ENCODE results near the gene CDH24. TPM values are rescaled to one million over a fixed set of nuclear protein-coding genes. Genes with fewer than 3 reads are reported as not detected.
A peak's percentile ranks its signal among the peaks of the same experiment; 100 is the strongest.
"Not testable (repeated sequence)": the region's sequence is repeated elsewhere in the genome, so short reads cannot be mapped to it uniquely, and the experiment has no call there.

Gene CDH24
- total RNA-seq, 1 donor from 2014 or later = 3.7 TPM

- no peak for DNase-seq (ENCODE audit: low read depth)
Observed at GRCh38 chr14:23023795-23024152, 33.5 kb downstream of the CDH24 start.

GRCh38 chr14:23023022-23023794 is 34.1 kb downstream of the CDH24 start:
- no peak for DNase-seq (ENCODE audit: low read depth)

- no peak for DNase-seq (ENCODE audit: low read depth)
Observed at GRCh38 chr14:23021889-23022442, 35.4 kb downstream of the CDH24 start.

- DNase-seq (ENCODE audit: low read depth) = no peak
Observed at GRCh38 chr14:23021434-23021833, 35.9 kb downstream of the CDH24 start.

- no peak for DNase-seq (ENCODE audit: low read depth)
Observed at GRCh38 chr14:23020143-23021128, 36.9 kb downstream of the CDH24 start.

GRCh38 chr14:23018107-23018506 is 39.2 kb downstream of the CDH24 start:
- no peak for DNase-seq (ENCODE audit: low read depth)

- no peak for DNase-seq (ENCODE audit: low read depth)
Observed at GRCh38 chr14:23017091-23017490, 40.2 kb downstream of the CDH24 start.

GRCh38 chr14:23015618-23016017 is 41.7 kb downstream of the CDH24 start:
- DNase-seq (ENCODE audit: low read depth) = no peak

GRCh38 chr14:23013749-23014054 is 43.6 kb downstream of the CDH24 start:
- DNase-seq (ENCODE audit: low read depth) = not testable (repeated sequence)

GRCh38 chr14:23013054-23013748 is 44.1 kb downstream of the CDH24 start:
- DNase-seq (ENCODE audit: low read depth) = no peak

- DNase-seq (ENCODE audit: low read depth) = peak; percentile 68
Observed at GRCh38 chr14:23009939-23010726, 47.2 kb downstream of the CDH24 start, which contains the start of gene C14orf93. C14orf93 (minus strand) TSS chr14:23010143; CDS start chr14:22999023, 11,120 bp downstream.

GRCh38 chr14:23009483-23009938 is 47.8 kb downstream of the CDH24 start:
- no peak for DNase-seq (ENCODE audit: low read depth)

- no peak for DNase-seq (ENCODE audit: low read depth)
Observed at GRCh38 chr14:23008831-23009230, 48.5 kb downstream of the CDH24 start.

GRCh38 chr14:23006544-23007419 is 50.5 kb downstream of the CDH24 start:
- peak; percentile 99 for DNase-seq (ENCODE audit: low read depth)

- no peak for DNase-seq (ENCODE audit: low read depth)
Observed at GRCh38 chr14:23006188-23006534, 51.2 kb downstream of the CDH24 start.

GRCh38 chr14:23005451-23006187 is 51.7 kb downstream of the CDH24 start:
- no peak for DNase-seq (ENCODE audit: low read depth)

GRCh38 chr14:23004274-23004673 is 53.0 kb downstream of the CDH24 start:
- DNase-seq (ENCODE audit: low read depth) = not testable (repeated sequence)

GRCh38 chr14:23002592-23002991 is 54.7 kb downstream of the CDH24 start:
- no peak for DNase-seq (ENCODE audit: low read depth)

GRCh38 chr14:23000860-23001259 is 56.5 kb downstream of the CDH24 start:
- no peak for DNase-seq (ENCODE audit: low read depth)
